Gastrocnemius medialis (tissue), 4 donors: ENCODE data around the gene TNFAIP8.

ENCODE experiments used
- POLR2A ChIP-seq, 2 donors: fragments of 450-650 bp; IDR thresholded peaks; one replicate each; pipeline ENCODE4 v1.6.1; 2017; ENCODE audit warnings: antibody characterized with exemption in 2 of 2, mild to moderate bottlenecking in 2 of 2, moderate library complexity in 2 of 2
- TF ChIP-seq, protein P1 (sequence below), 5 experiments: fragments of 450-650 bp in 3 of 5; fragments of 200-600 bp in 2 of 5; sonication (generic) in 2 of 5; IDR thresholded peaks in 4 of 5; conservative IDR thresholded peaks in 1 of 5; 1 replicate in 4 of 5; 2 replicates in 1 of 5; pipeline ENCODE4 v1.5.1; 2016 to 2019; ENCODE audit warnings: antibody characterized with exemption in 5 of 5, mild to moderate bottlenecking in 3 of 5, moderate library complexity in 3 of 5

DNA sequence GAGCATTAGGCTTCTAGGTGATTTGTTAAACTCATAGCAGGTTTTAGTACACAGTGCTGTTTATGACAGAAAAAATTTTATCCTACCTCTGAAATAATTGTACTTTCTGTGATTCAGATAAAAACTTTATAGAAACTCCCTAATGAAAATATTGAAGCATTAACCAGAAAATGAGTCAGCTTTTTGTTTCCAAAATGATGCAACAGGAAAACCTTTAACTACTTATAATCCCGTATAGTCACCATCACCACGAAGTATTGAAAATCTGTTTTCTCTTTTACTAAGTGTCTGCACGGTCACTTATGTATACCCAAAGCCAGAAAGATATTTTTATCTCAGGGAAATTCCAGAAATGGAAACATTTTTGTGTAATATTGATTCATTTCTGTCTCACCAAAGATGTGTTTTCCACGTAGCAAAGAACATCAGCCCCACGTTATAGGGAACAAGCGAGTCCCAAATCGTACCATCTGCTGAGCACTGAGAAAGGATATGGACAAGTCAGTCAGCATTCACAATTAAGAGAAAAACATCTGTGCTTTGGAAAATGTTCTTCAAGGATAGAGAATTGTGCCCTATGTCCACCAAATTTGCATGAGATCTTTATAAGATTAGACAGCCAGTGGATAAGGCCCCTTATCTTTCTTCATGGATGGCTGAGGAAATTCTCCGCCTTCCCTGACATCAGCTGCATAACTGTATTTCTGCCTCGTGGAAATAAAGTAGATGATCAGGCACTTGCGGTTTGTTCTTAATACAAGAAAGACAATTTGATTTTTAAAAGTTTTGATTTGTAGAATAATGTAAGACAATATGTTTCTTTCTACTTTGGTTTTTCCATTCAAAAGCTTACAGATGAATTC is 41.9 kb downstream of the TNFAIP8 start:
- TF ChIP-seq, protein P1, sequence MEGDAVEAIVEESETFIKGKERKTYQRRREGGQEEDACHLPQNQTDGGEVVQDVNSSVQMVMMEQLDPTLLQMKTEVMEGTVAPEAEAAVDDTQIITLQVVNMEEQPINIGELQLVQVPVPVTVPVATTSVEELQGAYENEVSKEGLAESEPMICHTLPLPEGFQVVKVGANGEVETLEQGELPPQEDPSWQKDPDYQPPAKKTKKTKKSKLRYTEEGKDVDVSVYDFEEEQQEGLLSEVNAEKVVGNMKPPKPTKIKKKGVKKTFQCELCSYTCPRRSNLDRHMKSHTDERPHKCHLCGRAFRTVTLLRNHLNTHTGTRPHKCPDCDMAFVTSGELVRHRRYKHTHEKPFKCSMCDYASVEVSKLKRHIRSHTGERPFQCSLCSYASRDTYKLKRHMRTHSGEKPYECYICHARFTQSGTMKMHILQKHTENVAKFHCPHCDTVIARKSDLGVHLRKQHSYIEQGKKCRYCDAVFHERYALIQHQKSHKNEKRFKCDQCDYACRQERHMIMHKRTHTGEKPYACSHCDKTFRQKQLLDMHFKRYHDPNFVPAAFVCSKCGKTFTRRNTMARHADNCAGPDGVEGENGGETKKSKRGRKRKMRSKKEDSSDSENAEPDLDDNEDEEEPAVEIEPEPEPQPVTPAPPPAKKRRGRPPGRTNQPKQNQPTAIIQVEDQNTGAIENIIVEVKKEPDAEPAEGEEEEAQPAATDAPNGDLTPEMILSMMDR (IDR thresholded peaks at IDR 0.05 in 4 of 5, conservative IDR thresholded peaks at IDR 0.05 in 1 of 5): no peak
- no peak for TF ChIP-seq POLR2A (IDR thresholded peaks at IDR 0.05)
